ENCODE data around the gene EGFR.
A peak's percentile ranks its signal among the peaks of the same experiment; 100 is the strongest.

Gene EGFR

DNA sequence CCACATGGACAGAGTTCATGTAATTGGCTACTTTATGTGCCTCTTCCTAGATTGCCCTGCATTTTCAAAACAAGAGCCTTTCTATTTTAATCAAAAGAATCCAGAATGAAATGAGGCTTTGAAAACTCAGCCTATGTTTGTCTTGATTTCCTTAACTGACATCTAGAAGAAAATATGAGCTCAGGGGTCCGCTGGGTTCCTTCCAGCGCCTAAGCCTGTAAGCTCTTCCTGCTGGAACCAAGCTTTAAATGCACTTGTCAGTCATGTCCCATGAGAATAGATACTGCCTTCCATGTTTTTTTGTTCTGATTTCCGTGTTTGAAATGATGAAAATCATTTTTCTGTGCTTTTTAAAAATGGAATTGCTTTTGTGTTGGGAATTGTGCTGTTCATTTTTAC, 74.2 kb downstream of the EGFR start:
- TF ChIP-seq, protein P1, sequence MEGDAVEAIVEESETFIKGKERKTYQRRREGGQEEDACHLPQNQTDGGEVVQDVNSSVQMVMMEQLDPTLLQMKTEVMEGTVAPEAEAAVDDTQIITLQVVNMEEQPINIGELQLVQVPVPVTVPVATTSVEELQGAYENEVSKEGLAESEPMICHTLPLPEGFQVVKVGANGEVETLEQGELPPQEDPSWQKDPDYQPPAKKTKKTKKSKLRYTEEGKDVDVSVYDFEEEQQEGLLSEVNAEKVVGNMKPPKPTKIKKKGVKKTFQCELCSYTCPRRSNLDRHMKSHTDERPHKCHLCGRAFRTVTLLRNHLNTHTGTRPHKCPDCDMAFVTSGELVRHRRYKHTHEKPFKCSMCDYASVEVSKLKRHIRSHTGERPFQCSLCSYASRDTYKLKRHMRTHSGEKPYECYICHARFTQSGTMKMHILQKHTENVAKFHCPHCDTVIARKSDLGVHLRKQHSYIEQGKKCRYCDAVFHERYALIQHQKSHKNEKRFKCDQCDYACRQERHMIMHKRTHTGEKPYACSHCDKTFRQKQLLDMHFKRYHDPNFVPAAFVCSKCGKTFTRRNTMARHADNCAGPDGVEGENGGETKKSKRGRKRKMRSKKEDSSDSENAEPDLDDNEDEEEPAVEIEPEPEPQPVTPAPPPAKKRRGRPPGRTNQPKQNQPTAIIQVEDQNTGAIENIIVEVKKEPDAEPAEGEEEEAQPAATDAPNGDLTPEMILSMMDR (IDR thresholded peaks at IDR 0.05) = no peak

DNA sequence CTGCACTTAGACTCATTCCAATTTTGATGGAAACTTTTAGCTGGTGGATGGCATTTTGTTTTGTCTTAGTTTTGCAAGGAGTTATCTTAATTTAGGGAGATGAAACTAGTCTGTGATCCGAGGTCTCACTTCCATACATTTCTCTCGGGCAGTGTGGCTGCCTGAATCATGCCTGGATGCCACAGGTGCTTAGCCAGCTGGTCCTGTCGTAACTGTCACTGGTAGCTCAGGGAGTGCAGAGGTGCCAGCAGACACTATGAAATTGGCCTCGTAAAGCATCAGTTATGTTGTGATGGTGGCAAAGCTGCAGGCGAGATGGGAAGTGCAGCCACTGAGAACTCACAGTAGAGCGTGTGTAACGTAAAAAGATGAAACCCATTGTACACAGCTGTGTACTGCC, 74.9 kb downstream of the EGFR start:
- TF ChIP-seq, protein P1 (IDR thresholded peaks at IDR 0.05) = no peak
- Histone ChIP-seq H3K27ac (no peak overlapping the region), H3K4me3 (no peak overlapping the region)
- no peak for DNase-seq (ENCODE audit: low spot score)

More for the DNA sequence above, 74.2 kb downstream of the EGFR start:
- Histone ChIP-seq H3K4me3 (peak overlapping the region; percentile 32), H3K27ac (peak overlapping the region in 1 of 2 donors; percentile 41)
- DNase-seq (ENCODE audit: low spot score) = no peak

- Histone ChIP-seq H3K4me3 (no peak overlapping the region), H3K27ac (no peak overlapping the region)
- TF ChIP-seq, protein P1 (IDR thresholded peaks at IDR 0.05) = no peak
- no peak for DNase-seq (ENCODE audit: low spot score)
Observed at GRCh38 chr7:55094092-55094690, 75.4 kb downstream of the EGFR start.

DNA sequence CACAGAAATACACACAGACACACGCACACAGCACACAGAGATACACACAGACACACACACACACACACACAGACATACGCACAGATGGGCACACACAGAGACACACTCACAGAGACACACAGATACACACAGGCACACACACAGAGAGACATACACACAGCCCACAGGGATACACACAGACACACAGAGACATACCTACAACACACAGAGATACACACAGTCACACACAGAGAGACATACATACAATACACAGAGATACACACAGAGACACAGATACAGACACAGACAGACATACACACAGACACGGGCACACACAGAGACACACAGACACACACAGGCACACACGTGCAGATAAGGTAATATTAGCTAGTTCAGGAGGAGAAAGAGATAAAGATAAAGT, 76.9 kb downstream of the EGFR start:
- no peak overlapping the region for H3K4me3 ChIP-seq
- H3K27ac ChIP-seq = no peak overlapping the region
- DNase-seq (ENCODE audit: low spot score) = no peak
- TF ChIP-seq, protein P1 (IDR thresholded peaks at IDR 0.05) = no peak

DNA sequence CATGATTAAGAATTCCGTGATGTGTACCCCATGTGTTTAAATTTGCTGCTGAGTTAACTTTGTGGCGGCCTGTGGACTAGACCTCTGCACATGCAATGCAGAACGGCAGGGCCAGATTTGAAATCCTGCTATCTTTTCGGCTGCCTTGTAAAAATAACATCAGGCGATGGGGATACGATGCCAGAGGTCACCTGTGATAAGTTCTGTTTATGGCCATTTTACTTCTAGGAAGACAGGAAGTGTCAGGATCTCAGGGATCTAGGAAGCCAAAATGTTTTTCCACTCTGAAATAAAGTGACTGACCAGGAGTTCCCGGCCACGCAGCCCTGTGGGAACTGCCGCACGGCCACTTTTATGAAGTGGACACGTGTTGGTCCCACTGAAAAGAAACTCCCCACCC, 77.5 kb downstream of the EGFR start:
- TF ChIP-seq, protein P1 (IDR thresholded peaks at IDR 0.05) = no peak
- H3K27ac ChIP-seq = no peak overlapping the region
- H3K4me3 ChIP-seq = no peak overlapping the region
- no peak for DNase-seq (ENCODE audit: low spot score)

DNA sequence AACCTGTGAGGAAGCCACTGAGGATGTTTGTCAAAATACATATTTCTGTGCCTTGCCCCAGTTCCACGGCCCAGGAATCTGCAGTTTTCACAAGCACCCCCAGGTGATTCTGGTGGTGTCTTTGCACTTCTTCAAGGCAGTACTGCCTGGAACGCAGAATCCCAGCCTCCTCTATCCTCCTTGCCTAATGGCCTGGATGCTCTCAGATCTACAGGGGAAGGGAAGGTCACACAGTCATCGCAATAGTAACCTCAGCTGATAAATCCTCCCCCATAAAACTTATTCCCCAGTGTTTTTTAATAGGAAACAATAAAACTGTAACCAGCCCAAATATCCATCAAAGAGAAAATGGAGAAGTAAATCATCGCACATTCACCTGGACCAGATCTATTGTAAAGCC, 78.3 kb downstream of the EGFR start:
- no peak for DNase-seq (ENCODE audit: low spot score)
- TF ChIP-seq, protein P1 (IDR thresholded peaks at IDR 0.05) = no peak
- H3K27ac ChIP-seq = no peak overlapping the region
- no peak overlapping the region for H3K4me3 ChIP-seq

- TF ChIP-seq, protein P1 (IDR thresholded peaks at IDR 0.05) = no peak
- Histone ChIP-seq H3K4me3 (no peak overlapping the region), H3K27ac (peak overlapping the region; percentile 33 to 66)
- DNase-seq (ENCODE audit: low spot score) = no peak
Observed at GRCh38 chr7:55099066-55099820, 80.4 kb downstream of the EGFR start.

Measured in coronary artery (tissue), 2 donors.